A673 (cell line): ENCODE data around the gene KRTAP22-2. TPM values are rescaled to one million over a fixed set of nuclear protein-coding genes. Genes with fewer than 3 reads are reported as not detected.

Source experiments
- BruUV-seq: library from RNA; stranded (reverse); fragments of 400-500 nt; replicated peaks from 2 replicates; lab custom pipeline; 2021; lab: Mats Ljungman, UMichigan
- CTCF ChIA-PET: fragments of 300-600 bp; sonication (Branson Sonifier 250); formaldehyde crosslinking; loops from one replicate; lab custom pipeline; 2022; ENCODE audit warnings: antibody characterized with exemption; lab: Charles Lee
- POLR2A ChIA-PET: fragments of 300-600 bp; sonication (Branson Sonifier 250); formaldehyde crosslinking; loops from one replicate; lab custom pipeline; 2022; ENCODE audit warnings: antibody characterized with exemption; ENCODE audit not compliant: low non-redundant PET; lab: Charles Lee
- DNase-seq: peaks from one replicate; pipeline ENCODE4 v3.0.0-alpha.2; 2015; ENCODE audit warnings: low spot score
- H3K27ac ChIP-seq: fragments of 200-600 bp; sonication (generic); 2 replicates; pipeline ENCODE4 v1.5.1; 2016; ENCODE audit warnings: mixed run types, low read depth, mild to moderate bottlenecking, mixed read lengths, antibody characterized with exemption, low read length; ENCODE audit not compliant: poor library complexity, severe bottlenecking
- H3K27me3 ChIP-seq: fragments of 200-600 bp; sonication (generic); replicated peaks from 2 replicates; pipeline ENCODE4 v1.6.1; 2017; ENCODE audit warnings: mixed run types, low read depth, mild to moderate bottlenecking, mixed read lengths, antibody characterized with exemption, low read length; ENCODE audit not compliant: insufficient read depth, poor library complexity
- H3K36me3 ChIP-seq: fragments of 200-600 bp; sonication (generic); 2 replicates; pipeline ENCODE4 v1.6.1; 2016; ENCODE audit warnings: mixed run types, mild to moderate bottlenecking, mixed read lengths, antibody characterized with exemption, low read length; ENCODE audit not compliant: insufficient read depth, poor library complexity, severe bottlenecking
- H3K4me1 ChIP-seq: fragments of 200-600 bp; sonication (generic); 2 replicates; pipeline ENCODE4 v1.6.1; 2017; ENCODE audit warnings: mixed run types, mild to moderate bottlenecking, mixed read lengths, antibody characterized with exemption, low read length; ENCODE audit not compliant: insufficient read depth, poor library complexity, severe bottlenecking
- H3K4me3 ChIP-seq: fragments of 200-600 bp; sonication (generic); 2 replicates; pipeline ENCODE4 v1.5.1; 2016; ENCODE audit warnings: low read depth, mixed run types, mild to moderate bottlenecking, mixed read lengths, low read length; ENCODE audit not compliant: poor library complexity, severe bottlenecking
- H3K9me3 ChIP-seq: fragments of 200-600 bp; sonication (generic); 2 replicates; pipeline ENCODE4 v1.6.1; 2016; ENCODE audit warnings: mixed run types, low read depth, mild to moderate bottlenecking, mixed read lengths, antibody characterized with exemption, low read length; ENCODE audit not compliant: poor library complexity, severe bottlenecking
- CTCF ChIP-seq: fragments of 300-800, 200-600 bp; sonication (generic); conservative IDR thresholded peaks from 2 replicates; pipeline ENCODE4 v1.5.1; 2017; ENCODE audit warnings: low read depth, mild to moderate bottlenecking, antibody characterized with exemption, low read length, moderate library complexity, mixed read lengths
- EZH2 ChIP-seq: fragments of 200-600 bp; sonication (generic); IDR thresholded peaks from 2 replicates; pipeline ENCODE4 v1.6.1; 2017; ENCODE audit warnings: borderline replicate concordance, low read depth, mild to moderate bottlenecking, mixed read lengths, antibody characterized with exemption, low read length; ENCODE audit not compliant: poor library complexity, severe bottlenecking
- intact Hi-C: fragments of 100-400 bp; cut with micrococcal nuclease; formaldehyde crosslinking; loops from one replicate; pipeline ENCODE4 v1.10.0; 2022; ENCODE audit not compliant: unreplicated experiment
- total RNA-seq: library from RNA; stranded (reverse); gene quantifications from 2 replicates; pipeline ENCODE4 v1.2.3, GENCODE V29; 2021

The KRTAP22-2 gene
- total RNA-seq, 1 experiment from 2014 or later = not detected

- Histone ChIP-seq H3K36me3 (no peaks in the 10 kb centered on the region), H3K27me3 (no peaks in the 10 kb centered on the region)
- CTCF ChIA-PET = no interaction called here
These were observed 22.6 kb downstream of the KRTAP22-2 start for GRCh38 chr21:30567617-30568016.

GRCh38 chr21:30563630-30564029 is 26.6 kb downstream of the KRTAP22-2 start:
- ChIA-PET POLR2A (no interaction called here), CTCF (no interaction called here)
- no peaks in the 10 kb centered on the region for H3K4me1 ChIP-seq
- no peak overlapping the region for H3K27ac ChIP-seq
- intact Hi-C loops = no loop called here
- no peak for DNase-seq
- BruUV-seq = no TSS peak
- H3K36me3 ChIP-seq = no peaks in the 10 kb centered on the region
- TF ChIP-seq EZH2 (no peak), CTCF (no peak)
- no peak overlapping the region for H3K4me3 ChIP-seq
- no peaks in the 10 kb centered on the region for H3K27me3 ChIP-seq
- peaks cover 7% of the 10 kb centered on the region for H3K9me3 ChIP-seq

More at GRCh38 chr21:30567617-30568016, 22.6 kb downstream of the KRTAP22-2 start:
- Histone ChIP-seq H3K4me1 (no peaks in the 10 kb centered on the region), H3K27ac (no peak overlapping the region), H3K9me3 (no peaks in the 10 kb centered on the region), H3K4me3 (no peak overlapping the region)
- POLR2A ChIA-PET = no interaction called here
- DNase-seq = no peak
- BruUV-seq = no TSS peak
- intact Hi-C loops = no loop called here
- TF ChIP-seq EZH2 (no peak), CTCF (no peak)

GRCh38 chr21:30563072-30563471 is 27.1 kb downstream of the KRTAP22-2 start:
- no peak for DNase-seq
- TF ChIP-seq CTCF (no peak), EZH2 (no peak)
- H3K4me3 ChIP-seq = no peak overlapping the region
- H3K36me3 ChIP-seq = no peaks in the 10 kb centered on the region
- no peaks in the 10 kb centered on the region for H3K27me3 ChIP-seq
- peaks cover 7% of the 10 kb centered on the region for H3K9me3 ChIP-seq
- intact Hi-C loops = no loop called here
- no peaks in the 10 kb centered on the region for H3K4me1 ChIP-seq
- H3K27ac ChIP-seq = no peak overlapping the region
- ChIA-PET POLR2A (no interaction called here), CTCF (no interaction called here)
- BruUV-seq = no TSS peak
